Effector memory CD8-positive, alpha-beta T cell (primary cell): ENCODE data around the gene DOP1A.

Source experiments
- ATAC-seq: fragments of 150-1000 bp; cut with Tn5 transposase; replicated peaks from 2 replicates; pipeline ENCODE4 v1.10.0; 2021; ENCODE audit warnings: mild to moderate bottlenecking, moderate library complexity
- DNase-seq, 3 experiments: peaks; one replicate each; pipeline ENCODE4 v3.0.0; 2021
- H3K27ac Mint-ChIP-seq, 2 donors: one replicate each; pipeline ENCODE4 v1.8.0; 2022; ENCODE audit warnings: mild to moderate bottlenecking in 2 of 2, mixed read lengths in 2 of 2, moderate library complexity in 2 of 2
- H3K27me3 Mint-ChIP-seq, 2 donors: one replicate each; pipeline ENCODE4 v1.8.0; 2022; ENCODE audit warnings: mixed read lengths in 2 of 2
- H3K36me3 Mint-ChIP-seq: one replicate; pipeline ENCODE4 v1.8.0; 2022; ENCODE audit warnings: mild to moderate bottlenecking, moderate library complexity, mixed read lengths; ENCODE audit not compliant: insufficient read depth
- H3K4me1 Mint-ChIP-seq, 2 donors: one replicate each; pipeline ENCODE4 v1.8.0; 2022; ENCODE audit warnings: low read depth in 2 of 2, mixed read lengths in 2 of 2
- H3K4me3 Mint-ChIP-seq, 2 donors: one replicate each; pipeline ENCODE4 v1.8.0; 2022; ENCODE audit warnings: mild to moderate bottlenecking in 2 of 2, mixed read lengths in 2 of 2, moderate library complexity in 2 of 2
- H3K9me3 Mint-ChIP-seq, 2 donors: one replicate each; pipeline ENCODE4 v1.8.0; 2022; ENCODE audit warnings: mixed read lengths in 2 of 2

The DOP1A gene

GRCh38 chr6:83215131-83216047, 147.9 kb downstream of the DOP1A start:
- peaks cover 5% of the 10 kb centered on the region for H3K36me3 Mint-ChIP-seq
- H3K9me3 Mint-ChIP-seq, result no peaks in the 10 kb centered on the region
- H3K27me3 Mint-ChIP-seq, result peaks cover 7 to 17% of the 10 kb centered on the region in 2 donors
- no peak overlapping the region for H3K27ac Mint-ChIP-seq
- H3K4me3 Mint-ChIP-seq, result no peak overlapping the region
- no peaks in the 10 kb centered on the region for H3K4me1 Mint-ChIP-seq
- peak; percentile 41 to 49 (median 43) for DNase-seq
- ATAC-seq, result peak; percentile 99

- Mint-ChIP-seq H3K4me1 (no peaks in the 10 kb centered on the region), H3K9me3 (no peaks in the 10 kb centered on the region), H3K27ac (no peak overlapping the region), H3K36me3 (peaks cover 5% of the 10 kb centered on the region), H3K27me3 (peaks cover 0 to 12% of the 10 kb centered on the region in 2 donors), H3K4me3 (no peak overlapping the region)
- ATAC-seq (no peak), DNase-seq (no peak)
Measured at GRCh38 chr6:83216806-83217205, 149.3 kb downstream of the DOP1A start.
